Uterus (tissue), 4 donors: ENCODE data around the gene CYP2A7. TPM values are rescaled to one million over a fixed set of nuclear protein-coding genes. Genes with fewer than 3 reads are reported as not detected.
"Not testable (repeated sequence)": the region's sequence is repeated elsewhere in the genome, so short reads cannot be mapped to it uniquely, and the experiment has no call there.

ENCODE experiments used
- DNase-seq, 2 donors: peaks; one replicate each; pipeline ENCODE4 v3.0.0-alpha.2; 2019 to 2020
- H3K27ac ChIP-seq, 2 donors: fragments of 200-600 bp; sonication (generic); 1 replicate in 1 of 2; 2 replicates in 1 of 2; pipeline ENCODE4 v1.5.1; 2016 to 2018
- H3K27me3 ChIP-seq, 2 donors: fragments of 200-600 bp; sonication (generic); one replicate each; pipeline ENCODE4 v1.5.1; 2018 to 2019; ENCODE audit warnings: control low read depth in 1 of 2
- H3K36me3 ChIP-seq, 2 donors: fragments of 200-600 bp; sonication (generic); one replicate each; pipeline ENCODE4 v1.5.1; 2019; ENCODE audit warnings: control low read depth in 1 of 2
- H3K4me1 ChIP-seq, 2 donors: fragments of 200-600 bp; sonication (generic); one replicate each; pipeline ENCODE4 v1.5.1; 2018 to 2019; ENCODE audit warnings: control low read depth in 1 of 2
- H3K4me3 ChIP-seq, 2 donors: fragments of 200-600 bp; sonication (generic); 1 replicate in 1 of 2; 2 replicates in 1 of 2; pipeline ENCODE4 v1.5.1; 2018 to 2019; ENCODE audit warnings: mild to moderate bottlenecking in 1 of 2
- H3K9me3 ChIP-seq, 2 donors: fragments of 200-600 bp; sonication (generic); one replicate each; pipeline ENCODE4 v1.5.1; 2019; ENCODE audit warnings: control low read depth in 1 of 2
- POLR2A ChIP-seq, 2 donors: fragments of 450-650 bp; IDR thresholded peaks; one replicate each; pipeline ENCODE4 v1.6.1; 2016; ENCODE audit warnings: antibody characterized with exemption in 2 of 2, mild to moderate bottlenecking in 1 of 2, moderate library complexity in 1 of 2
- intact Hi-C: fragments of 100-400 bp; cut with DNase I; formaldehyde crosslinking; loops from one replicate; pipeline ENCODE4 v1.15.1; 2023; ENCODE audit warnings: low total_unique reads
- total RNA-seq, 4 donors: library from RNA; depleted of rRNA in 3 of 4; stranded (reverse); fragments of >200 nt in 3 of 4; gene quantifications; one replicate each; pipeline versions ENCODE4 v1.1.0 to v1.2.4, GENCODE V29; 2014 to 2023
- TF ChIP-seq, protein P1 (sequence below), 4 experiments: fragments of 200-600 bp in 2 of 4; fragments of 450-650 bp in 2 of 4; sonication (generic) in 2 of 4; IDR thresholded peaks; one replicate each; pipeline ENCODE4 v1.5.1; 2016 to 2019; ENCODE audit warnings: antibody characterized with exemption in 4 of 4, mild to moderate bottlenecking in 2 of 4, moderate library complexity in 1 of 4
- donor health status: DM: yes; HTN: yes; CAD: no.

CYP2A7 gene
- total RNA-seq, 4 donors from 2014 or later = 2.3 TPM; not detected in 3

DNA sequence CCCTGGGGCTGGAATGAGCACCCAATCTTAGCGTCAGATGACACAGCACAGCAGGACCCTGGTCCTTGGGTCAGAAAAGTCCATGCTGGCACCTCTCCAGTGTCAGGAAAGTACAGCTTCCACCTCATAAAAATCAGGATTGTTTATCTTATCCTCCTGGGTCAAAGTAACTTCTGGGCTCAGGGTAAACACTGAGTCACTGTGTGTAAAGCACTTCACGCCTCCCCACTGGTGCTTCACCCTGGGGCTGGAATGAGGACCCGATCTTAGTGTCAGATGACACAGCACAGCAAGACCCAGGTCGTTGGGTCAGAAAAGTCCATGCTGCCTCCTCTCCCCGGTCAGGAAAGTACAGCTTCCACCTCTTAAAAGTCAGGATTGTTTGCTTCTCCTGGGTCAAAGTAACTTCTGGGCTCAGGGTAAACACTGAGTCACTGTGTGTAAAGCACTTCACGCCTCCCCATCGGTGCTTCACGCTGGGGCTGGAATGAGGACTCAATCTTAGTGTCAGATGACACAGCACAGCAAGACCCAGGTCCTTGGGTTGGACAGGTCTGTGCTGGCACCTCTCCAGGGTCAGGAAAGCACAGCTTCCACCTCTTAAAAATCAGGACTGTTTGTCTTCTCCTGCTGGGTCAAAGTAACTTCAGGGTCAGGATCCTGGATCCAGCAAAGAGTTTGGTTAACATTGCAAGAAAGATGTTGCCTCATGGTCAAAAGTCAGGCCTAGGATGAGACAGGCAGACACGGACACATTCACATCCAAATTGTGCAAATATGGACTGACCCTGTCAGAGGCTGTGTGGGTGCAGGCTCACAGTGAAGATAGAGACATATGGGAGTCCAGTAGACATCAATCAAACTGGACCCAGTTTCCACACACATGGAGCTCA, 39.2 kb upstream of the CYP2A7 start:
- Histone ChIP-seq H3K9me3 (no peaks in the 10 kb centered on the region), H3K4me1 (no peaks in the 10 kb centered on the region), H3K27me3 (no peaks in the 10 kb centered on the region), H3K27ac (peak overlapping the region; percentile 53 to 67), H3K4me3 (no peak overlapping the region), H3K36me3 (no peaks in the 10 kb centered on the region)
- intact Hi-C loops = no loop called here
- TF ChIP-seq POLR2A (IDR thresholded peaks at IDR 0.05) = no peak
- TF ChIP-seq, protein P1, sequence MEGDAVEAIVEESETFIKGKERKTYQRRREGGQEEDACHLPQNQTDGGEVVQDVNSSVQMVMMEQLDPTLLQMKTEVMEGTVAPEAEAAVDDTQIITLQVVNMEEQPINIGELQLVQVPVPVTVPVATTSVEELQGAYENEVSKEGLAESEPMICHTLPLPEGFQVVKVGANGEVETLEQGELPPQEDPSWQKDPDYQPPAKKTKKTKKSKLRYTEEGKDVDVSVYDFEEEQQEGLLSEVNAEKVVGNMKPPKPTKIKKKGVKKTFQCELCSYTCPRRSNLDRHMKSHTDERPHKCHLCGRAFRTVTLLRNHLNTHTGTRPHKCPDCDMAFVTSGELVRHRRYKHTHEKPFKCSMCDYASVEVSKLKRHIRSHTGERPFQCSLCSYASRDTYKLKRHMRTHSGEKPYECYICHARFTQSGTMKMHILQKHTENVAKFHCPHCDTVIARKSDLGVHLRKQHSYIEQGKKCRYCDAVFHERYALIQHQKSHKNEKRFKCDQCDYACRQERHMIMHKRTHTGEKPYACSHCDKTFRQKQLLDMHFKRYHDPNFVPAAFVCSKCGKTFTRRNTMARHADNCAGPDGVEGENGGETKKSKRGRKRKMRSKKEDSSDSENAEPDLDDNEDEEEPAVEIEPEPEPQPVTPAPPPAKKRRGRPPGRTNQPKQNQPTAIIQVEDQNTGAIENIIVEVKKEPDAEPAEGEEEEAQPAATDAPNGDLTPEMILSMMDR (IDR thresholded peaks at IDR 0.05) = no peak
- DNase-seq = peak in 1 of 2 donors; percentile 69

GRCh38 chr19:40920300-40921004, 38.4 kb upstream of the CYP2A7 start:
- no peak overlapping the region for H3K4me3 ChIP-seq
- no peaks in the 10 kb centered on the region for H3K9me3 ChIP-seq
- no peak for TF ChIP-seq POLR2A (IDR thresholded peaks at IDR 0.05)
- TF ChIP-seq, protein P1 (IDR thresholded peaks at IDR 0.05) = no peak
- intact Hi-C loops = no loop called here
- no peaks in the 10 kb centered on the region for H3K4me1 ChIP-seq
- no peaks in the 10 kb centered on the region for H3K27me3 ChIP-seq
- peak overlapping the region; percentile 53 to 67 for H3K27ac ChIP-seq
- no peaks in the 10 kb centered on the region for H3K36me3 ChIP-seq
- DNase-seq = no peak

DNA sequence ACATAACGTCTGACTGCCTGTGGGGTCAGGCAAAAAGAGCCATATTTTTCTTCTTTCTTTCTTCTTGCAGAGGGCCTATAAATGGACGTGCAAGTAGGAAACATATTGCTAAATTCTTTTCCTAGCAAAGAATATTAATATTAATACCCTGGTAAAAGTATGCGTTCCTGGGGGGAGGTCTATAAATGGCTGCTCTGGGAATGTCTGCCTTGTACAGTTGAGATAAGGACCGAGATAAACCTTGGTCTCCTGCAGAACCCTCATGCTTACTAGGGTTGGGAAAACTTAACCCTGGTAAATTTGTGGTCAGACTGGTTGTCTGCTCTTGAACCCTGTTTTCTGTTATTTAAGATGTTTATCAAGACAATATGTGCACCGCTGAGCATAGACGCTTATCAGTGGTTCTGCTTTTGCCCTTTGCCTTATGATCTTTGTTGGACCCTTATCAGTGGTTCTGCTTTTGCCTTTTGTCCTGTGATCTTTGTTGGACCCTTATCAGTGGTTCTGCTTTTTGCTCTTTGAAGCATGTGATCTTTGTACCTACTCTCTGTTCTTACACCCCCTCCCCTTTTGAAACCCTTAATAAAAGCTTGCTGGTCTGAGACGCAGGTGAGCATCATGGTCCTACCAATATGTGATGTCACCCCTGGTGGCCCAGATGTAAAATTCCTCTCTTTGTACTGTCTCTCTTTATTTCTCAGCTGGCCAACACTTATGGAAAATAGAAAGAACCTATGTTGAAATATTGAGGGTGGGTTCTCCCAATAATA, 37.7 kb upstream of the CYP2A7 start:
- H3K27ac ChIP-seq, H3K9me3 ChIP-seq, H3K4me3 ChIP-seq, H3K4me1 ChIP-seq, intact Hi-C loops, H3K36me3 ChIP-seq, H3K27me3 ChIP-seq, DNase-seq: not testable (repeated sequence)

DNA sequence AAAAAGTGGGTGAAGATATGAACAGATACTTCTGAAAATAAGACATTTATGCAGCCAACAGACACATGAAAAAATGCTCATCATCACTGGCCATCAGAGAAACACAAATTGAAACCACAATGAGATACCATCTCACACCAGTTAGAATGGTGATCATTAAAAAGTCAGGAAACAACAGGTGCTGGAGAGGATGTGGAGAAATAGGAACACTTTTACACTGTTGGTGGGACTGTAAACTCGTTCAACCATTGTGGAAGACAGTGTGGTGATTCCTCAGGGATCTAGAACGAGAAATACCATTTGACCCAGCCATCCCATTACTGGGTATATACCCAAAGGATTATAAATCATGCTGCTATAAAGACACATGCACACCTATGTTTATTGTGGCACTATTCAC, 36.3 kb upstream of the CYP2A7 start:
- H3K27ac ChIP-seq, H3K36me3 ChIP-seq, H3K4me3 ChIP-seq, H3K27me3 ChIP-seq, H3K9me3 ChIP-seq, intact Hi-C loops, DNase-seq, H3K4me1 ChIP-seq: not testable (repeated sequence)

GRCh38 chr19:40908976-40909375, 26.9 kb upstream of the CYP2A7 start:
- intact Hi-C loops = no loop called here
- no peak for TF ChIP-seq POLR2A (IDR thresholded peaks at IDR 0.05)
- TF ChIP-seq, protein P1 (IDR thresholded peaks at IDR 0.05) = peak in 2 of 4 experiments; percentile 44 to 53
- no peak for DNase-seq

More at GRCh38 chr19:40908976-40909375, 26.9 kb upstream of the CYP2A7 start:
- Histone ChIP-seq H3K27me3 (no peaks in the 10 kb centered on the region), H3K9me3 (no peaks in the 10 kb centered on the region), H3K4me1 (no peaks in the 10 kb centered on the region), H3K27ac (peak overlapping the region in 1 of 2 donors; percentile 41), H3K4me3 (peak overlapping the region in 1 of 2 donors; percentile 31), H3K36me3 (no peaks in the 10 kb centered on the region)
